Adrenal gland (tissue), 12 donors: ENCODE measurements around the gene DPP6. TPM values are rescaled to one million over a fixed set of nuclear protein-coding genes. Genes with fewer than 3 reads are reported as not detected.

Experiments
- DNase-seq, 7 donors: peaks; one replicate each; pipeline ENCODE4 v3.0.0-alpha.2; 2019 to 2020
- H3K27ac ChIP-seq, 5 donors: fragments of 200-600 bp; sonication (generic) in 4 of 5; 1 replicate in 3 of 5; 2 replicates in 2 of 5; pipeline versions ENCODE4 v1.5.1 to v1.8.0; 2016 to 2020; ENCODE audit warnings: mild to moderate bottlenecking in 1 of 5
- H3K27me3 ChIP-seq: fragments of 200-600 bp; 2 replicates; pipeline ENCODE4 v1.8.0; 2021
- H3K36me3 ChIP-seq, 2 donors: fragments of 200-600 bp; replicated peaks in 1 of 2; 1 replicate in 1 of 2; 2 replicates in 1 of 2; pipeline versions ENCODE4 v1.5.1 to v1.8.0; 2018 to 2022
- H3K4me1 ChIP-seq, 2 donors: fragments of 200-600 bp; replicated peaks in 1 of 2; 1 replicate in 1 of 2; 2 replicates in 1 of 2; pipeline versions ENCODE4 v1.5.1 to v1.8.0; 2018 to 2021
- H3K4me3 ChIP-seq, 4 donors: fragments of 200-600 bp; sonication (generic) in 3 of 4; one replicate each; pipeline ENCODE4 v1.5.1; 2016 to 2018
- H3K9me3 ChIP-seq, 3 donors: fragments of 200-600 bp; sonication (generic) in 1 of 3; replicated peaks in 1 of 3; 1 replicate in 2 of 3; 2 replicates in 1 of 3; pipeline versions ENCODE4 v1.5.1 to v1.8.0; 2016 to 2021
- CTCF ChIP-seq, 6 experiments: fragments of 450-650 bp in 4 of 6; fragments of 200-600 bp in 2 of 6; sonication (generic) in 1 of 6; IDR thresholded peaks; 1 replicate in 5 of 6; 2 replicates in 1 of 6; pipeline versions ENCODE4 v1.5.1 to v1.8.0; 2016 to 2021; ENCODE audit warnings: antibody characterized with exemption in 6 of 6, mild to moderate bottlenecking in 2 of 6, moderate library complexity in 1 of 6
- POLR2A ChIP-seq, 2 donors: fragments of 450-650 bp; IDR thresholded peaks; one replicate each; pipeline ENCODE4 v1.6.1; 2017; ENCODE audit warnings: antibody characterized with exemption in 2 of 2, mild to moderate bottlenecking in 2 of 2, moderate library complexity in 1 of 2
- WGBS, 4 donors: extraction: QIAGEN DNeasy Blood & Tissue Kit in 2 of 4; methylation state at CpG; one replicate each; pipeline versions ENCODE4 v1.1.5 to v1.1.7; 2013 to 2017; 5-methylcytosine and 5-hydroxymethylcytosine counted together
- intact Hi-C, 2 donors: fragments of 100-400 bp; cut with DNase I; formaldehyde crosslinking; loops; one replicate each; pipeline versions ENCODE4 v1.14.1 to v1.15.0; 2022 to 2023
- polyA plus RNA-seq, 3 donors: library from polyadenylated mRNA; stranded (reverse); fragments of 200-250 nt in 2 of 3; fragments of 350-450 nt in 1 of 3; fragmentation: Illumina TruSeq in 1 of 3; extraction: RNeasy Lipid Tissue Mini Kit (QIAGEN cat#74804) in 1 of 3; gene quantifications; one replicate each; pipeline ENCODE4 v1.2.3, GENCODE V29; 2013 to 2014
- total RNA-seq, 9 donors: library from RNA; depleted of rRNA in 4 of 9; stranded (reverse); fragments of >200 nt in 4 of 9; fragments of 120-200 nt in 1 of 9; fragmentation: NEBNext Ultra II Directional in 1 of 9; extraction: Animal tissue kit (Norgen Biotek cat#: 25700) in 1 of 9; gene quantifications; one replicate each; pipeline versions ENCODE4 v1.1.0 to v1.2.4, GENCODE V29; 2013 to 2023
- donor health status: healthy with polysubstance abuse.
- donor health status: Bipolar disorder and iron deficiency.
- donor health status: DM: yes; HTN: yes; CAD: no.
- donor health status: DM: no; HTN: no; CAD: no.
- donor health status: DM: no; HTN: no; CAD: no.
- donor health status: DM: yes; HTN: yes; CAD: no.

The DPP6 gene
- total and polyA plus RNA-seq, 12 donors, result 0.39 to 13.1 (median 5.1) TPM

DNA sequence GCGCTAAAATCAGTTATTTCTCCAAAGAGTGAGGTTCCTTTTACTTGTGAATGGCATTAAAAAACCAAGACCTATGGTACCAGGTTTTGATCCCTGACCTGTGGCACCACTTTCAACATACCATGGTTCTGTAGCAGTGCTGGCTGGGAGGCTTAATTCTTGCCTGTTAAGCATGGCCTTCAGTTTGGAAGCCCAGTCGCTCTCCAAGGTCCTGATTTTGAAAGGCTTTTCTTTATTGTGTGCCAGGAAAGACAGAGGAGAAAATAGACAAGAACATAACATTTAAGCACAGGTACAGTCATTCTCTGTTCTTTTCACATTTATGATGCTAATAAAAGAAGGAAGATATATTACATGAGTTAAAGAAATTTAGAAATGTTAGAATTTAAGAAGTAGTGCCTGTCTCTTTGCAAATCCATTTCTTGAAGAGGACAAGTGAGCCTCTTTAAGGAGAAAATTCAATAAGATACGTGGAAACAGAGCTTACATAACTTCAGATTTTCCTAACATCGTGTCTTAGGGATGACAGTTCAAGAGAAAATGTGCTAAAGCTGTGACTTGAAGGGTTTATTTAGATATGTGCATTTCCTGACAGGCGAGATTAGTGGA lies 357.6 kb downstream of the DPP6 start:
- no peak overlapping the region for H3K27ac ChIP-seq
- H3K4me3 ChIP-seq, result no peak overlapping the region
- H3K27me3 ChIP-seq, result no peaks in the 10 kb centered on the region
- no peaks in the 10 kb centered on the region for H3K4me1 ChIP-seq
- intact Hi-C loops, result no loop called here
- no peaks in the 10 kb centered on the region for H3K36me3 ChIP-seq
- no peaks in the 10 kb centered on the region for H3K9me3 ChIP-seq
- WGBS, 4 donors, result 40 to 48% (median 44%) methylated on average over 5 of the region's 5 CpGs
- TF ChIP-seq CTCF (IDR thresholded peaks at IDR 0.05) (no peak), POLR2A (IDR thresholded peaks at IDR 0.05) (no peak)
- no peak for DNase-seq

DNA sequence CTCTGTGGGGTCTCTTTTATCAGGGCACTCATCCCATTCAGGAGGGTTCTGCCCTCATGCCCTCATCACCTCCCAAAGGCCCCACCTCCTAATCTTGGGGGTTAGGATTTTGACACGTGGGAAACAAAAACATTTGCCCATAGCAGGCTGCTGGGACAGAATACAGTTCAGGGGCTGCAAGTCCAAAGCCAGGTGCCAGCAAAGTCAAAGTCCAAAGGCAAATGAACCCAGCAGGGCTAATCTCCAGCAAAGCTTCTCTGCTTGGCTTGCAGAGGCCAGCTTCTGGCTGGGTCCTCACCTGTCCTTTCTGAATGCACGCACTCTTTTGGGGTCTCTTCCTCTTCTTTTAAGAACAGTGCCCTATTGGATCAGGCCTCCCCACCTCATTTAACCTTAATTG lies 359.9 kb downstream of the DPP6 start:
- 57 to 78% (median 70%) methylated on average over 2 of the region's 2 CpGs for WGBS, 4 donors
- no peaks in the 10 kb centered on the region for H3K9me3 ChIP-seq
- no peaks in the 10 kb centered on the region for H3K4me1 ChIP-seq
- no peak overlapping the region for H3K27ac ChIP-seq
- no peaks in the 10 kb centered on the region for H3K27me3 ChIP-seq
- TF ChIP-seq CTCF (IDR thresholded peaks at IDR 0.05) (no peak), POLR2A (IDR thresholded peaks at IDR 0.05) (no peak)
- H3K4me3 ChIP-seq, result no peak overlapping the region
- H3K36me3 ChIP-seq, result no peaks in the 10 kb centered on the region
- no peak for DNase-seq
- intact Hi-C loops, result no loop called here

DNA sequence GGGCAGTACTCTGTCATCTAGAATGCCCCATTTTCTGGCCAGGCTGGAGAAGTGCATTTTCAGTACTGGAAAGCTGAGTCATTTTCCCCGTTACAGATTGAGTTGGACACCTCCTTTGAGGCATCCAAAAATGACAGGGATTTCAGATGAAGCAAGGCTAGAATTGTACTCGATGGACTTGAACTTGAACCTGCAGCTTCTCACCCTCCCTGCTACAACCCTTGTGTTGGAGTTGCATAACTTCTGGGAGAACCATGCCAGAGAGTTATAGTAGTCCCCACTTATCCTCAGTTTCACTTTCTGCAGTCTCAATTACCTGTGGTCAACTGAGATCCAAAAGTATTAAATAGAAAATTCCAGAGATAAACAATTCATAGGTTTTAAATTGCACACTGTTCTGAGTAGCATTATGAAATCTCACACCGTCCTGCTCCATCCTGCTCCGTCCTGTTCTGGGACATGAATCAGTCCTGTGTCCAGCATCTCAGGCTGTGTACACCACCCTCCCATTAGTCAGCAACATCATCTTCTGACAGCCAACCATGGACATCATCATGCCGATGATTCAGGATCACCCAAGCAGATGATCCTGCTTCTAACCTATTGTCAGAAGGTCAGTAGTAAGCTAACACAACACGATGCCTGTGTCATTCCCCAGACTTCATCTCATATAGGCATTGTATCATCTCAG lies 363.7 kb downstream of the DPP6 start:
- no peak overlapping the region for H3K4me3 ChIP-seq
- no peaks in the 10 kb centered on the region for H3K27me3 ChIP-seq
- intact Hi-C loops, result no loop called here
- no peak for TF ChIP-seq POLR2A (IDR thresholded peaks at IDR 0.05)
- TF ChIP-seq CTCF (IDR thresholded peaks at IDR 0.05), result no peak
- H3K27ac ChIP-seq, result no peak overlapping the region
- H3K9me3 ChIP-seq, result no peaks in the 10 kb centered on the region
- 72 to 78% (median 77%) methylated on average over 6 of the region's 6 CpGs for WGBS, 4 donors
- no peaks in the 10 kb centered on the region for H3K36me3 ChIP-seq
- H3K4me1 ChIP-seq, result no peaks in the 10 kb centered on the region
- no peak for DNase-seq

GRCh38 chr7:154416714-154417113 lies 364.5 kb downstream of the DPP6 start:
- Histone ChIP-seq H3K27me3 (no peaks in the 10 kb centered on the region), H3K9me3 (no peaks in the 10 kb centered on the region), H3K27ac (no peak overlapping the region), H3K4me3 (no peak overlapping the region), H3K4me1 (no peaks in the 10 kb centered on the region), H3K36me3 (no peaks in the 10 kb centered on the region)
- 35 to 47% (median 40%) methylated on average over 6 of the region's 6 CpGs for WGBS, 4 donors
- TF ChIP-seq POLR2A (IDR thresholded peaks at IDR 0.05), result no peak
- no peak for TF ChIP-seq CTCF (IDR thresholded peaks at IDR 0.05)
- DNase-seq, result no peak
- intact Hi-C loops, result no loop called here
